Astrocyte (in vitro differentiated cells and primary cell): ENCODE data around the gene PLEKHM2.

Experiments used
- EZH2 ChIP-seq: IDR thresholded peaks from 2 replicates; pipeline ENCODE4 v1.6.1; 2012; ENCODE audit warnings: mild to moderate bottlenecking, low read length, inconsistent platforms; ENCODE audit not compliant: insufficient read depth
- TF ChIP-seq, protein P1 (sequence below): IDR thresholded peaks from 2 replicates; pipeline ENCODE4 v1.5.1; 2011; ENCODE audit warnings: low read depth, mild to moderate bottlenecking, inconsistent platforms, low read length, moderate library complexity; ENCODE audit not compliant: insufficient read depth

DNA sequence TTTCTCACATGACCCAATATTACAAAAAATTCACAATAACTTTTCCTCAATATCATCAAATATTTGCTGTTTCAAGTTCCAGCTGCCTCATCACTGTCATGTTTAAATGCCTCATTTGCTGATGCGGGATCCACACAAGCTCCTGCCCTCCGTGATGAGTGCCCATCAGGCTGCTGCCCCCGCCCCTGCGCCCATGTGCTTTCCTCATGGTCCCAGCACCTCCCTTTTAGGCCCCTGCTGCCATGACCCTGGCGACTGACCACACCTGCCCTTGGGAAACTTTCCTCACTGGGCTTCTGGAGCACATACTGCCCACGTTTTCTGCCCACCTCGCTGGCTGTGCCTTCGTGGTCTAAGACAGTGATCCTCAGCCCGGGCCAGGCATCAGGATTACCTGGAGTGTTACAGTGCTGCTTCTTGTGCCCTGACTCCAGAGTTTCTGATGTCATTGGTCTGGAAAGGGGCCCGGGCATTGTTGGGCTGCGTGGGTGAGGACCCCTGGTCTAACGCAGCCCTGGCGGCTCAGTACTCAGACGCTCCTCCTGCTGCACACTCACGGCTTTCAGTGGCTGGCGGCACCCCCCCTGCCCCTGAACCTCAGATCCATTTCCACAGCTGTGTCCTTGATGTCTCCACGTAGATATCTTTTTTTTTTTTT is 20.5 kb downstream of the PLEKHM2 start:
- TF ChIP-seq, protein P1, sequence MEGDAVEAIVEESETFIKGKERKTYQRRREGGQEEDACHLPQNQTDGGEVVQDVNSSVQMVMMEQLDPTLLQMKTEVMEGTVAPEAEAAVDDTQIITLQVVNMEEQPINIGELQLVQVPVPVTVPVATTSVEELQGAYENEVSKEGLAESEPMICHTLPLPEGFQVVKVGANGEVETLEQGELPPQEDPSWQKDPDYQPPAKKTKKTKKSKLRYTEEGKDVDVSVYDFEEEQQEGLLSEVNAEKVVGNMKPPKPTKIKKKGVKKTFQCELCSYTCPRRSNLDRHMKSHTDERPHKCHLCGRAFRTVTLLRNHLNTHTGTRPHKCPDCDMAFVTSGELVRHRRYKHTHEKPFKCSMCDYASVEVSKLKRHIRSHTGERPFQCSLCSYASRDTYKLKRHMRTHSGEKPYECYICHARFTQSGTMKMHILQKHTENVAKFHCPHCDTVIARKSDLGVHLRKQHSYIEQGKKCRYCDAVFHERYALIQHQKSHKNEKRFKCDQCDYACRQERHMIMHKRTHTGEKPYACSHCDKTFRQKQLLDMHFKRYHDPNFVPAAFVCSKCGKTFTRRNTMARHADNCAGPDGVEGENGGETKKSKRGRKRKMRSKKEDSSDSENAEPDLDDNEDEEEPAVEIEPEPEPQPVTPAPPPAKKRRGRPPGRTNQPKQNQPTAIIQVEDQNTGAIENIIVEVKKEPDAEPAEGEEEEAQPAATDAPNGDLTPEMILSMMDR: no peak
- TF ChIP-seq EZH2: no peak
